HCT116 (cell line): ENCODE measurements around the gene ERVFRD-1. TPM values are rescaled to one million over a fixed set of nuclear protein-coding genes. Genes with fewer than 3 reads are reported as not detected.

Source experiments
- ATAC-seq: fragments of 200-7000 bp; cut with Tn5 transposase; 2 replicates; pipeline ENCODE4 v1.9.1; 2020; ENCODE audit warnings: mild to moderate bottlenecking, moderate library complexity
- BruUV-seq: library from RNA; stranded (reverse); fragments of 400-500 nt; replicated peaks from 2 replicates; lab custom pipeline; 2021; lab: Mats Ljungman, UMichigan
- CTCF ChIA-PET: fragments of 300-600 bp; sonication (Branson Sonifier 250); formaldehyde crosslinking; loops from one replicate; lab custom pipeline; 2021; ENCODE audit warnings: antibody characterized with exemption; lab: Charles Lee
- POLR2A ChIA-PET: fragments of 300-600, 350-600 bp; sonication (Branson Sonifier 250); formaldehyde crosslinking; loops from one replicate; lab custom pipeline; 2021; ENCODE audit warnings: antibody characterized with exemption; lab: Charles Lee
- RAD21 ChIA-PET, 2 experiments: fragments of 300-600 bp; sonication (Branson Sonifier 250); formaldehyde crosslinking; loops; one replicate each; lab custom pipeline; 2023; ENCODE audit warnings: low total read pairs in 2 of 2; ENCODE audit not compliant: uncharacterized antibody in 2 of 2, unreplicated experiment in 2 of 2, low non-redundant PET in 1 of 2; lab: Charles Lee
- DNase-seq: peaks from one replicate; pipeline ENCODE4 v3.0.0-alpha.2; 2010; ENCODE audit warnings: low read depth, low spot score
- H2AFZ ChIP-seq: fragments of 200-600 bp; shearing (Covaris generic), sonication (generic); 2 replicates; pipeline ENCODE4 v1.6.1; 2017; ENCODE audit warnings: low read depth, mixed run types, mixed read lengths, antibody characterized with exemption, low read length; ENCODE audit not compliant: poor library complexity, severe bottlenecking
- H3K27ac ChIP-seq: 2 replicates; pipeline ENCODE4 v1.5.1; 2012; ENCODE audit warnings: low read depth, low read length
- H3K27me3 ChIP-seq: fragments of 200-600 bp; sonication (generic); 2 replicates; pipeline ENCODE4 v1.6.1; 2016; ENCODE audit warnings: mixed run types, low read length, mixed read lengths; ENCODE audit not compliant: insufficient read depth
- H3K36me3 ChIP-seq, 2 experiments: fragments of 200-500 bp in 1 of 2; fragments of 200-600 bp in 1 of 2; sonication (Bioruptor generic) in 1 of 2; sonication (generic) in 1 of 2; 2 replicates each; pipeline versions ENCODE4 v1.5.1 to v1.6.1; 2014 to 2016; ENCODE audit warnings: low read length in 2 of 2, inconsistent platforms in 1 of 2, mixed read lengths in 1 of 2, mixed run types in 1 of 2; ENCODE audit not compliant: insufficient read depth in 2 of 2, control insufficient read depth in 1 of 2
- H3K4me1 ChIP-seq, 2 experiments: fragments of 200-600 bp in 1 of 2; sonication (generic) in 1 of 2; 2 replicates each; pipeline versions ENCODE4 v1.5.1 to v1.6.1; 2012 to 2017; ENCODE audit warnings: low read length in 2 of 2, inconsistent platforms in 1 of 2, mild to moderate bottlenecking in 1 of 2, mixed read lengths in 1 of 2, mixed run types in 1 of 2, moderate library complexity in 1 of 2; ENCODE audit not compliant: insufficient read depth in 2 of 2, control insufficient read depth in 1 of 2
- H3K4me2 ChIP-seq: fragments of 200-600 bp; sonication (generic); 2 replicates; pipeline ENCODE4 v1.6.1; 2017; ENCODE audit warnings: mixed run types, low read length, mixed read lengths
- H3K4me3 ChIP-seq, 2 experiments: fragments of 200-600 bp in 1 of 2; sonication (generic) in 1 of 2; replicated peaks in 1 of 2; 2 replicates each; pipeline ENCODE4 v1.5.1; 2011 to 2016; ENCODE audit warnings: low read length in 2 of 2, control low read depth in 1 of 2, low read depth in 1 of 2, mild to moderate bottlenecking in 1 of 2, mixed read lengths in 1 of 2, mixed run types in 1 of 2
- H3K79me2 ChIP-seq: fragments of 200-600 bp; sonication (generic); 2 replicates; pipeline ENCODE4 v1.6.1; 2017; ENCODE audit warnings: mild to moderate bottlenecking, mixed run types, low read length, moderate library complexity, mixed read lengths; ENCODE audit not compliant: insufficient read depth
- H3K9ac ChIP-seq: fragments of 200-600 bp; sonication (generic); 2 replicates; pipeline ENCODE4 v1.6.1; 2016; ENCODE audit warnings: low read length, mixed read lengths
- H3K9me2 ChIP-seq: fragments of 200-600 bp; sonication (generic), shearing (Covaris generic); 2 replicates; pipeline ENCODE4 v1.6.1; 2017; ENCODE audit warnings: mixed run types, mild to moderate bottlenecking, moderate library complexity; ENCODE audit not compliant: insufficient read depth
- H3K9me3 ChIP-seq, 2 experiments: fragments of 200-500 bp in 1 of 2; fragments of 200-600 bp in 1 of 2; sonication (Bioruptor generic) in 1 of 2; sonication (generic) in 1 of 2; 2 replicates each; pipeline ENCODE4 v1.6.1; 2014 to 2017; ENCODE audit warnings: low read length in 2 of 2, mixed read lengths in 2 of 2, inconsistent platforms in 1 of 2, low read depth in 1 of 2, mild to moderate bottlenecking in 1 of 2, mixed run types in 1 of 2, moderate library complexity in 1 of 2; ENCODE audit not compliant: control insufficient read depth in 1 of 2, insufficient read depth in 1 of 2
- H4K20me1 ChIP-seq: fragments of 200-600 bp; sonication (generic), shearing (Covaris generic); 2 replicates; pipeline ENCODE4 v1.6.1; 2017; ENCODE audit warnings: mixed run types, mild to moderate bottlenecking, moderate library complexity; ENCODE audit not compliant: insufficient read depth
- CBX3 ChIP-seq: IDR thresholded peaks from 2 replicates; pipeline ENCODE4 v1.6.1; 2012; ENCODE audit warnings: low read depth
- CTCF ChIP-seq, 3 experiments: fragments of 200-600 bp in 1 of 3; sonication (generic) in 1 of 3; IDR thresholded peaks in 2 of 3; conservative IDR thresholded peaks in 1 of 3; 2 replicates each; pipeline ENCODE4 v1.5.1; 2012 to 2017; ENCODE audit warnings: low read depth in 2 of 3, low read length in 2 of 3, antibody characterized with exemption in 1 of 3, borderline replicate concordance in 1 of 3, control low read depth in 1 of 3, mild to moderate bottlenecking in 1 of 3, mixed read lengths in 1 of 3, mixed run types in 1 of 3, moderate library complexity in 1 of 3; ENCODE audit not compliant: insufficient read depth in 1 of 3
- ELF1 ChIP-seq: IDR thresholded peaks from 2 replicates; pipeline ENCODE4 v1.6.1; 2012; ENCODE audit warnings: low read depth, borderline replicate concordance
- EZH2 ChIP-seq: fragments of 200-600 bp; sonication (generic); IDR thresholded peaks from 2 replicates; pipeline ENCODE4 v1.6.1; 2017; ENCODE audit warnings: antibody characterized with exemption, mixed run types
- POLR2A ChIP-seq: IDR thresholded peaks from 2 replicates; pipeline ENCODE4 v1.7.0; 2011; ENCODE audit warnings: borderline replicate concordance; ENCODE audit not compliant: insufficient read depth, insufficient read length; ENCODE audit errors: extremely low read depth
- POLR2AphosphoS5 ChIP-seq: IDR thresholded peaks from 2 replicates; pipeline ENCODE4 v1.6.1; 2011; ENCODE audit warnings: mild to moderate bottlenecking, low read depth, low read length, moderate library complexity
- RAD21 ChIP-seq: IDR thresholded peaks from 2 replicates; pipeline ENCODE4 v1.6.1; 2012; ENCODE audit warnings: low read depth, mild to moderate bottlenecking
- SIN3A ChIP-seq: IDR thresholded peaks from 2 replicates; pipeline ENCODE4 v1.6.1; 2012; ENCODE audit warnings: low read depth
- SRF ChIP-seq: IDR thresholded peaks from 2 replicates; pipeline ENCODE4 v1.6.1; 2012; ENCODE audit warnings: low read depth
- ZFX ChIP-seq: fragments of 450-650 bp; IDR thresholded peaks from 2 replicates; pipeline ENCODE4 v1.6.1; 2017
- ZNF274 ChIP-seq: fragments of 200-500 bp; sonication (Bioruptor generic); IDR thresholded peaks from 2 replicates; pipeline ENCODE4 v1.6.1; 2014; ENCODE audit warnings: mild to moderate bottlenecking, low read depth, low read length, inconsistent platforms
- intact Hi-C: fragments of 100-400 bp; cut with micrococcal nuclease; formaldehyde crosslinking; loops from 2 replicates; pipeline ENCODE4 v1.10.0; 2022
- total RNA-seq: library from RNA; stranded (reverse); gene quantifications from one replicate; pipeline ENCODE4 v1.2.1, GENCODE V29; 2021; ENCODE audit not compliant: unreplicated experiment
- TF ChIP-seq, protein P1 (sequence below): IDR thresholded peaks from 2 replicates; pipeline ENCODE4 v1.6.1; 2012
- TF ChIP-seq, protein P2 (sequence below): IDR thresholded peaks from 2 replicates; pipeline ENCODE4 v1.6.1; 2012; ENCODE audit warnings: low read depth

Gene ERVFRD-1
- total RNA-seq, 1 experiment from 2014 or later = not detected

DNA sequence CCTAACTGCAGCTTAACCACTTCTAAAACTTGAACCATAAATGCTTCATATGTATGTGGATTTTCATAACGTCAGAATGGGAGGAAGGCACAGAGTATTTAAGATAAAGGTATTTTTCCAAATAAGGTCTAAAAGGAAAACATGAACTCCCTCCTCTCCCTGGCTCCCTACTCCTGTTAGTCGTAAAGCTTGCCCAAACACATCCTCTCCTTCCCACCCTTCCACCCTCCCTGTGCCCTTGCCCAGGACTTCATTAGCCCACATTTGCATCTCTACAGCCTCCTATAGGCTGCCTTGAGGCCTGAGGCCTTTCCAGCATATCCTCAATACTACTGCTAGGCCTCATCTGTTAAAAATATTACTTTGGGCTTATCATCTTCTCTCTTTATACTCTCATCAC lies 35.0 kb downstream of the ERVFRD-1 start:
- H3K4me2 ChIP-seq = no peak overlapping the region
- H3K4me1 ChIP-seq = no peaks in the 10 kb centered on the region
- H3K4me3 ChIP-seq = no peak overlapping the region
- no peak for ATAC-seq
- no peak for DNase-seq
- no peaks in the 10 kb centered on the region for H3K27me3 ChIP-seq
- no peaks in the 10 kb centered on the region for H3K36me3 ChIP-seq
- TF ChIP-seq EZH2 (no peak), ZNF274 (no peak), ZFX (peak; percentile 17; the same call in 1 of the 2 replicates)
- ChIA-PET RAD21 (no interaction called here), POLR2A (interaction anchor here (0.5 kb wide), 1 partner anchor 190 kb away, joined by 3 read pairs; the partner anchor contains the start of gene SYCP2L), CTCF (interaction anchor here (1.7 kb wide), 1 partner anchor 8 kb away, joined by 5 read pairs; no protein-coding TSS in a partner anchor)
- no peaks in the 10 kb centered on the region for H3K9me2 ChIP-seq
- no peaks in the 10 kb centered on the region for H3K79me2 ChIP-seq
- H3K27ac ChIP-seq = no peak overlapping the region
- intact Hi-C loops = no loop called here
- H4K20me1 ChIP-seq = no peaks in the 10 kb centered on the region
- no peak overlapping the region for H3K9ac ChIP-seq
- no peaks in the 10 kb centered on the region for H3K9me3 ChIP-seq
- no TSS peak for BruUV-seq
- no peak overlapping the region for H2AFZ ChIP-seq

- no peaks in the 10 kb centered on the region for H3K9me2 ChIP-seq
- ATAC-seq (no peak), DNase-seq (no peak)
- no peaks in the 10 kb centered on the region for H3K4me1 ChIP-seq
- no peaks in the 10 kb centered on the region for H4K20me1 ChIP-seq
- ChIA-PET RAD21 (no interaction called here), POLR2A (no interaction called here), CTCF (interaction anchor here (4.5 kb wide), 1 partner anchor 118 kb away, joined by 95 read pairs; no protein-coding TSS in a partner anchor)
- intact Hi-C loops = no loop called here
- H3K9me3 ChIP-seq = no peaks in the 10 kb centered on the region
- H3K9ac ChIP-seq = no peak overlapping the region
- no peak overlapping the region for H3K27ac ChIP-seq
- TF ChIP-seq RAD21 (no peak), SRF (no peak), SIN3A (no peak), ZFX (no peak), POLR2AphosphoS5 (no peak), CTCF (IDR thresholded peaks at IDR 0.05 in 2 of 3, conservative IDR thresholded peaks at IDR 0.05 in 1 of 3; ENCODE audit: borderline replicate concordance in 1 of 3, insufficient read depth in 1 of 3, low read depth in 2 of 3, low read length in 2 of 3) (no peak), ZNF274 (no peak), POLR2A (no peak), ELF1 (no peak), CBX3 (no peak)
- TF ChIP-seq, protein P1, sequence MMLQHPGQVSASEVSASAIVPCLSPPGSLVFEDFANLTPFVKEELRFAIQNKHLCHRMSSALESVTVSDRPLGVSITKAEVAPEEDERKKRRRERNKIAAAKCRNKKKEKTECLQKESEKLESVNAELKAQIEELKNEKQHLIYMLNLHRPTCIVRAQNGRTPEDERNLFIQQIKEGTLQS = no peak
- TF ChIP-seq, protein P2, sequence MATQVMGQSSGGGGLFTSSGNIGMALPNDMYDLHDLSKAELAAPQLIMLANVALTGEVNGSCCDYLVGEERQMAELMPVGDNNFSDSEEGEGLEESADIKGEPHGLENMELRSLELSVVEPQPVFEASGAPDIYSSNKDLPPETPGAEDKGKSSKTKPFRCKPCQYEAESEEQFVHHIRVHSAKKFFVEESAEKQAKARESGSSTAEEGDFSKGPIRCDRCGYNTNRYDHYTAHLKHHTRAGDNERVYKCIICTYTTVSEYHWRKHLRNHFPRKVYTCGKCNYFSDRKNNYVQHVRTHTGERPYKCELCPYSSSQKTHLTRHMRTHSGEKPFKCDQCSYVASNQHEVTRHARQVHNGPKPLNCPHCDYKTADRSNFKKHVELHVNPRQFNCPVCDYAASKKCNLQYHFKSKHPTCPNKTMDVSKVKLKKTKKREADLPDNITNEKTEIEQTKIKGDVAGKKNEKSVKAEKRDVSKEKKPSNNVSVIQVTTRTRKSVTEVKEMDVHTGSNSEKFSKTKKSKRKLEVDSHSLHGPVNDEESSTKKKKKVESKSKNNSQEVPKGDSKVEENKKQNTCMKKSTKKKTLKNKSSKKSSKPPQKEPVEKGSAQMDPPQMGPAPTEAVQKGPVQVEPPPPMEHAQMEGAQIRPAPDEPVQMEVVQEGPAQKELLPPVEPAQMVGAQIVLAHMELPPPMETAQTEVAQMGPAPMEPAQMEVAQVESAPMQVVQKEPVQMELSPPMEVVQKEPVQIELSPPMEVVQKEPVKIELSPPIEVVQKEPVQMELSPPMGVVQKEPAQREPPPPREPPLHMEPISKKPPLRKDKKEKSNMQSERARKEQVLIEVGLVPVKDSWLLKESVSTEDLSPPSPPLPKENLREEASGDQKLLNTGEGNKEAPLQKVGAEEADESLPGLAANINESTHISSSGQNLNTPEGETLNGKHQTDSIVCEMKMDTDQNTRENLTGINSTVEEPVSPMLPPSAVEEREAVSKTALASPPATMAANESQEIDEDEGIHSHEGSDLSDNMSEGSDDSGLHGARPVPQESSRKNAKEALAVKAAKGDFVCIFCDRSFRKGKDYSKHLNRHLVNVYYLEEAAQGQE = no peak
- no peak overlapping the region for H3K4me3 ChIP-seq
- H2AFZ ChIP-seq = no peak overlapping the region
- no peaks in the 10 kb centered on the region for H3K79me2 ChIP-seq
- no peaks in the 10 kb centered on the region for H3K36me3 ChIP-seq
- no TSS peak for BruUV-seq
- H3K4me2 ChIP-seq = no peak overlapping the region
- H3K27me3 ChIP-seq = no peaks in the 10 kb centered on the region
Observed at GRCh38 chr6:11072101-11072500, 39.4 kb downstream of the ERVFRD-1 start.
